Measurements from ENCODE around the gene PAM16.

PAM16 gene

GRCh38 chr16:4383591-4384444, 32.7 kb upstream of the PAM16 start:
- DNase-seq, result no peak

DNA sequence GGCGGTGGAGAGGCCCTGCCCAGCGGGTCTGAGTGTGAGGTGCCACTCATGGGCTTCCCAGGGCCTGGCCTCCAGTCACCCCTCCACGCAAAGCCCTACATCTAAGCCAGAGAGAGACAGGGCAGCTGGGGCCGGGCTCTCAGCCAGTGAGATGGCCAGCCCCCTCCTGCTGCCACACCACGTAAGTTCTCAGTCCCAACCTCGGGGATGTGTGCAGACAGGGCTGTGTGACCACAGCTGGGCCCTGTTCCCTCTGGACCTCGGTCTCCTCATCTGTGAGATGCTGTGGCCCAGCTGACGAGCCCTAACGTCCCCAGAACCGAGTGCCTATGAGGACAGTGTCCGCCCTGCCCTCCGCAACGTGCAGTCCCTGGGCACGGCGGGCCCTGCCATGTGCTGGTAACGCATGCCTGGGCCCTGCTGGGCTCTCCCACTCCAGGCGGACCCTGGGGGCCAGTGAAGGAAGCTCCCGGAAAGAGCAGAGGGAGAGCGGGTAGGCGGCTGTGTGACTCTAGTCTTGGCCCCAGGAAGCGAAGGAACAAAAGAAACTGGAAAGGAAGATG, 31.8 kb upstream of the PAM16 start:
- no peak for DNase-seq

DNA sequence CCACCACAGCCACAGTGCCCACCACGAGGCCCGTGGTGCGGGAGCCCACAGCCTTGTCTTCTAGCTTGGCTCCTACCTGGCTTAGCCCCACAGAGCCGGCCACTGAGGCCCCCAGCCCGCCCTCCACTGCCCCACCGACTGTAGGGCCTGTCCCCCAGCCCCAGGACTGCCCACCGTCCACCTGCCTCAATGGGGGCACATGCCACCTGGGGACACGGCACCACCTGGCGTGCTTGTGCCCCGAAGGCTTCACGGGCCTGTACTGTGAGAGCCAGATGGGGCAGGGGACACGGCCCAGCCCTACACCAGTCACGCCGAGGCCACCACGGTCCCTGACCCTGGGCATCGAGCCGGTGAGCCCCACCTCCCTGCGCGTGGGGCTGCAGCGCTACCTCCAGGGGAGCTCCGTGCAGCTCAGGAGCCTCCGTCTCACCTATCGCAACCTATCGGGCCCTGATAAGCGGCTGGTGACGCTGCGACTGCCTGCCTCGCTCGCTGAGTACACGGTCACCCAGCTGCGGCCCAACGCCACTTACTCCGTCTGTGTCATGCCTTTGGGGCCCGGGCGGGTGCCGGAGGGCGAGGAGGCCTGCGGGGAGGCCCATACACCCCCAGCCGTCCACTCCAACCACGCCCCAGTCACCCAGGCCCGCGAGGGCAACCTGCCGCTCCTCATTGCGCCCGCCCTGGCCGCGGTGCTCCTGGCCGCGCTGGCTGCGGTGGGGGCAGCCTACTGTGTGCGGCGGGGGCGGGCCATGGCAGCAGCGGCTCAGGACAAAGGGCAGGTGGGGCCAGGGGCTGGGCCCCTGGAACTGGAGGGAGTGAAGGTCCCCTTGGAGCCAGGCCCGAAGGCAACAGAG, 31.0 kb upstream of the PAM16 start:
- DNase-seq, result no peak

DNA sequence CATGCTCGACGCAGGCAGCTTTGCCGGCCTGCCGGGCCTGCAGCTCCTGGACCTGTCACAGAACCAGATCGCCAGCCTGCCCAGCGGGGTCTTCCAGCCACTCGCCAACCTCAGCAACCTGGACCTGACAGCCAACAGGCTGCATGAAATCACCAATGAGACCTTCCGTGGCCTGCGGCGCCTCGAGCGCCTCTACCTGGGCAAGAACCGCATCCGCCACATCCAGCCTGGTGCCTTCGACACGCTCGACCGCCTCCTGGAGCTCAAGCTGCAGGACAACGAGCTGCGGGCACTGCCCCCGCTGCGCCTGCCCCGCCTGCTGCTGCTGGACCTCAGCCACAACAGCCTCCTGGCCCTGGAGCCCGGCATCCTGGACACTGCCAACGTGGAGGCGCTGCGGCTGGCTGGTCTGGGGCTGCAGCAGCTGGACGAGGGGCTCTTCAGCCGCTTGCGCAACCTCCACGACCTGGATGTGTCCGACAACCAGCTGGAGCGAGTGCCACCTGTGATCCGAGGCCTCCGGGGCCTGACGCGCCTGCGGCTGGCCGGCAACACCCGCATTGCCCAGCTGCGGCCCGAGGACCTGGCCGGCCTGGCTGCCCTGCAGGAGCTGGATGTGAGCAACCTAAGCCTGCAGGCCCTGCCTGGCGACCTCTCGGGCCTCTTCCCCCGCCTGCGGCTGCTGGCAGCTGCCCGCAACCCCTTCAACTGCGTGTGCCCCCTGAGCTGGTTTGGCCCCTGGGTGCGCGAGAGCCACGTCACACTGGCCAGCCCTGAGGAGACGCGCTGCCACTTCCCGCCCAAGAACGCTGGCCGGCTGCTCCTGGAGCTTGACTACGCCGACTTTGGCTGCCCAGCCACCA, 30.2 kb upstream of the PAM16 start:
- DNase-seq, result no peak

DNA sequence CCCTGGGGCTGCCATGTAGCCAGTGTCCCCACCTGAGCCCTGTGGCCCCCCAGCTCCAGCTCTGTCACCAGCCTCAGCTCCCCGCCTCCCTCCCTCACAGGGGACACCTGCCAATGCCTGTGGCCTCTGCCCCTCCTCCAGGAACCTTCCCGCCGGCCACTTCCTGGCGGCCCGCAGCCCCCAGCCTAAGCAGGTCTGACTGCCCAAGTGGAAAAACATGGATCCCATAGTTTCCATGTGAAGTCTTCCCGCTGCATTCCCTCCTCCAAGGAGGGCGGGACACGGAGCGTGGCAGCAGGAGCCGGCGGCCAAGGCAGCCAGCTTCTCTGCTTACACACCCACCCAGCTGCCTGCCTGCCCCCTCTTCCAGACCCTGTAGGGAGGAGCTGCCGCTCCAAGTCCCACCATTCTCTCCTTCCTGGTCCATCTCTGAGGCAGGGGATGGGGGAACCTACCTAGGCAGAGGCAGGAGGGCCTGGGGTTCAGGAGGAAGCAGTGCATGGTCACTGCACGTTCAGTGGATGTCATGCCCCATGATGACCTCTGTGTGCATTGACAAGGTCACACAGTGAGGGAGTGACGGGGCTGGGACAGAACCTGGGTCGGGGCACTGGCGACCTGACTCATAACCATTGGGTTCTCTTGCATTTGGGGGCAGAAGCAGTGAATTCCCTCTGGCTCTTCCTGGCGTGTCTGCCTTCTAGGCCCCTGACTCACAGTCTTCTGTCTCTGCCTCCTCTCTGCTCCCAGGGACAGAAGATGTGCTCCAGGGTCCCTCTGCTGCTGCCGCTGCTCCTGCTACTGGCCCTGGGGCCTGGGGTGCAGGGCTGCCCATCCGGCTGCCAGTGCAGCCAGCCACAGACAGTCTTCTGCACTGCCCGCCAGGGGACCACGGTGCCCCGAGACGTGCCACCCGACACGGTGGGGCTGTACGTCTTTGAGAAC, 29.3 kb upstream of the PAM16 start:
- DNase-seq, result no peak

DNA sequence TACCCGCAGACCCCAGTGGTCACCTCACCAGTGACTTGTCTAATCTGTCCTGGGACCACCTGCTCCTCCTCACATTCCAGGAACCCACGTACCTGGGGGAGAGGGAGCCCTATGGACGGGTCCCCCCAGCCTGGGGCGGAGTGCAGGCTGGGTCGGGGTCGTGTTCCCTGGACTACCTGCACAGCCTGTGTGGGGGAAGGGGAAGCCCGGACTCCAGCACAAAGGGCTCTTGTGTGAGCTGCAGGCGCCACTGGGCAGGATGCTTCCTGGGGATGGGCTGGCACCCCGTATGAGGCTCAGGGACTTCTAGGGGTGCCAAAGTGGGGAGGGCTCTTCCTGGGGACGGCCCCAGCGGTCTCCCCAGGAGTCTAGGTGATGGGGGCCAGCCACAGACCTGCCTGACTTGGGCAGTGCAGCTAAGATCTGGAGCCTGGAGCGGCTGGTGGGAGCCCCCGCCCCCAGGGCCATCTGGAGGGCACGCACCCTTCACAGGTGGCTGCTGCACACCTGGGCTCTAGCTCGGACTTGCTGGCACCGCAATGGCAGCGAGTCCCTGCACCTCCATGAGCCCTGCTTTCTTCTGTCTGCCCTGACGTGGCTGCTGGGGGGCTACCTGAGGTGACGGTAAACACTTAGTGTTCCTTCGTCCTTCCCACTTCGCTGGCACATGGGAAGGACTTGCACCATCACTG, 28.0 kb upstream of the PAM16 start:
- no peak for DNase-seq

DNA sequence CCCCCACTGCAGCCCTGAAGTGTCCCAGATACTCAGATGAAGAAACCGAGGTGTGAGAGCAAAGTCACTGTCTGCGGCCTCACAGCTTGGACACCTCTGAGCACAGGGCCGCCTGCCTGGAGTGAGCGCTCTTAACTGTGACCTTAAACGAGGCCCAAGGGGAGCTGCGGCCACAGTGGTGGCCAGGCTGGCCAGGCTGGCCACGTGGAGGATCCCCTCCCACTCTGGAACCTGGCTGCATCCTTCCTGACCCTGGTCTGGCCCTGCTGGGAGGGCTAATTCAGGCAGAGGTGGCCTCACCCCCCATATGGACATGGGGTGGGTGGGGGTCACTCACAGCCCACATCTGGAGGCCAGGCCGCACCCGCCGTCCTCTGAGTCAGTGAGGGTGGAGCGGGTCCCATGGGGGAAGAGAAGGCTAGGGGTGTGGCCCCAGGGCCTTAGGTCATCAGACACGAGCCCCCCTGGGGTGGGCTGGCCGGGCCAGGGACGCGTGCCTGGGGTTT, 27.1 kb upstream of the PAM16 start:
- no peak for DNase-seq

GRCh38 chr16:4377573-4378154, 26.5 kb upstream of the PAM16 start:
- DNase-seq, result no peak

DNA sequence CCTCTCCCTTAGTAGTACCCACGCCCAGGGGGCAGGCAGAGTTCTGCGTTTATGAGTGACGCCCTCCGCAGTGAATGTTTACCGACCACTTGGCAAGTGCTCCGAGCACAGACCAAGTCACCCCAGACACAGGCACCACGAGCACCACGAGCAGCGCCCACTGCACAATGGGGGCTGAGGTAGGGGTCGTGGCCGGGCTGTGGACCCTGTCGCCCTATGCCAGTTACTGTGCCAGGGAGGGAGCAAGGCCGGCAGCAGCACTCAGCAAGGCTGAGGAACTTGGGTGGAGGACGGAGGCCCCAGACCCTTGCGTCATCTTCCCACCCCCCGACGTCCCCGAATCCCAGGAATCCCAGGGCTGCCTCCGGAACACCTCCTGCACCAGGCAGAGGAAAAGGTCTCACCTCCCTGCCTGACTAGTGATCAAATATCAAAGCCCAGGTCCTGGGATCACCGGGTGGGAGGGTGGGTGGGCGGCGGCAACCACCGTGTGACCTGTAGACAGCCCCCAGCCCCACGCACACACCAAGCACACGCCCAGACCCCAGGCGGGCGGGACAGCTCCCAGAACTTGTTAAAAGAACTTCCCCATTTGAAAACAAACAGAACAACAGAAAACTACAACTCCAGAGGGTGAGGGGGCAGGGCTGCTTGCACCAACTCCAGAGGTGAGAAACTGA, 25.9 kb upstream of the PAM16 start:
- no peak for DNase-seq

DNA sequence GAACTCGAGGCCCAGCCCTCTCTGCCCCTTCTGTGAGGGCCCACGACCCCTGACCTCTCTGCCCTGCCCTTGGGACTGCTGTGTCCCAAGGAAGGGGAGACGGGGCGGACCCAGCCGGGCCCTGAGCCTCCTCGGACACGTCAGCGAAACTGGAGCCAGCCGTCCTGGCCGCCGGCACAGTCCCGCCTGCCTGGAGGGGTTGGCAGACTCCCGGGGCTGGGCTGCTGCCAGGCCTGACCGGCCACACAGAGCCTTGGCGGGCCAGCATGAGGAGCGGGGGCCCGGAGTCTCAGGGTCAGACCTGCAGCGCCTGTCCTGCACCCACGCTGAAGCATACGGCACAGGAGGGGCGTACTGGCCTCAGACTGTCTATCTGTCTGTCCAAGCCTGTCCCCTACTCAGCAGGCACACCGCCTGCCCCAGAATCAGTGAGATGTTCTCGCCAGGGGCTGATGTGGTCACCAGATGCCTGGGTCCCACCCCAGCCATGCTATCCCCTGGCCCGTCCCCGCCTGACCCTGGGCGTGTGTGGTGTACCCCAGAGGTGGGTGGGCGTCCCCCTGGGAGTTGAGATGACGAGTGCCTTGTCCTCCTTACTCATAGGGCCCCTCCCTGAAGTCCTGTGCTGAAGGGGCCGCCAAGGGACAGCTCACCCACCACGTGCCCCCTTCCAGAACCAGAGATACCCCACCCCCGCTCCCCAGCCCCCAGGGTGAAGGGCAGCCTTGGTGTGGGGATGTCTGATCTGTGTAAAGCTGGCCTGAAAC, 25.2 kb upstream of the PAM16 start:
- DNase-seq, result no peak

DNA sequence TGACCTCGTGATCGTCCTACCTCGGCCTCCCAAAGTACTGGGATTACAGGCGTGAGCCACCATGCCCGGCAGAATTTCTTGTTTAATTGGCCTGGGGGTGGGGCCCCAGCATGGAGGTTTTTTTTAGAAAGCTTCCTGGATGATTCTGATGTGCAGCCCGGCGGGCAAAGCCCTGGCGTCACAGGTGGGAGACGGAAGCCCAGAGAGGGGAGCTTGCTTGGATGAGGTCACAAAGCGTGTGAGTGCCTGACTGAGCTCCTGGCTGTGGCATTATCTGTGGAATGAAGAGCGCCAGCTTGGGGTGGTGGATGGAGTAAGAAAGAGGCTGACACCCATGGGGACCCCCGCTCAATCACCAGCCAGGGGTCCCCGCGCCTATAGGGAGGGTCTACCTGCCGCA, 24.6 kb upstream of the PAM16 start:
- DNase-seq, result no peak

DNA sequence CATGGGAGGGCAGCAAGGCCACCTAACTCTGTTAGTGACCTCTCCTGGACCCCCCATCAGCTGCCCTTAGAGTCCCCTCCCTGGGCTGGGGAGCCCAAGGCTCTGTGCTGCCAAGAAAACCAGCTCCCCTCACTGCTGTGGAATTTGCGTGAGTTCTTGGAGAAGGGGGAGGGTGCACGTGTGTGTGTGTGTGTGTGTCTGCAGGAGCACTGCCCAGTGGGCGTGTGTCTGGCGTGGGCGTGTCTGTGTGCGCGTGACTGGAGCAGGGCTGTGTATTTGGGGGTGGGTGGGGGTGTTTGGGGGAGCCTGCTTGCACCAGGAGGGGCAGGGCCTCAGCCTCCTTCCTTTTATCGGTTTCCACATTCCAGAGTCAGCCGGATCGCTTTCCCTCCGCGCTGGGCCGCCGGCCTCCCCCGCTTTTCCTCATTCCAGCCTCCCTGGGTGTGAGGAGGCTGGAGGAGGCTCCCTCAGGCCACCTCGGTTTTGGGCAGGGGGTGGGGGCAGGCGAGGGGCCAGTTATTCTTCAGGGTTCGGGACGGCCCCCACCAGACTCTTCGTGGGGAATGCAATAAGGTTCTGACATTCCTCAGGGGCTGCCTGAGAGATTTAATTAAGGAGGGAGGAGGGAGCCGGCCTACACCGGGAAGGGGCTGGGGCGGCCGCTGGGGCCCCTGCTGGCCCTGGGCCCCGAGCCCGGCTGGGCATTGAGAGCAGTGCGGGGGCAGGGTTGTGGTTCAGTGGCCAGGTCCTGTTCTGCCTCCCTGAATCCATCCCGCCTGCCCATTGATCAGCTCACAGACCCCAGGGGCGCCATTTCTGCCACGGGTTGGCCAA, 23.0 kb upstream of the PAM16 start:
- no peak for DNase-seq

- DNase-seq, result no peak
These were observed 22.3 kb upstream of the PAM16 start for GRCh38 chr16:4373356-4373908.

- no peak for DNase-seq
These were observed 21.6 kb upstream of the PAM16 start for GRCh38 chr16:4372578-4373355.

GRCh38 chr16:4372001-4372577, 21.0 kb upstream of the PAM16 start:
- no peak for DNase-seq

- no peak for DNase-seq
These were observed 20.4 kb upstream of the PAM16 start, which contains the start of gene VASN for GRCh38 chr16:4371357-4372000. TSS of gene VASN (plus strand) at chr16:4371848. CDS start at chr16:4380878, 9,030 bp downstream.

Measured in NCI-H187 treated with DMSO at 0.1 percent for 48 hours (cell line).